Esophagus squamous epithelium (tissue), 5 donors: ENCODE data around the gene BNC2. TPM values are rescaled to one million over a fixed set of nuclear protein-coding genes. Genes with fewer than 3 reads are reported as not detected.

ENCODE experiments used
- DNase-seq: peaks from one replicate; lab custom pipeline; 2025; lab: John Stamatoyannopoulos, UW
- H3K27ac ChIP-seq, 4 donors: fragments of 200-600 bp; sonication (generic); one replicate each; pipeline ENCODE4 v1.5.1; 2016 to 2019; ENCODE audit warnings: mild to moderate bottlenecking in 1 of 4
- H3K27me3 ChIP-seq, 4 donors: fragments of 200-600 bp; sonication (generic); 1 replicate in 3 of 4; 2 replicates in 1 of 4; pipeline versions ENCODE4 v1.5.1 to v1.6.0; 2017 to 2021; ENCODE audit warnings: antibody characterized with exemption in 1 of 4
- H3K36me3 ChIP-seq, 3 donors: fragments of 200-600 bp; sonication (generic); one replicate each; pipeline ENCODE4 v1.5.1; 2016 to 2019
- H3K4me1 ChIP-seq, 3 donors: fragments of 200-600 bp; sonication (generic); one replicate each; pipeline ENCODE4 v1.5.1; 2017 to 2019
- H3K4me3 ChIP-seq, 4 donors: fragments of 200-600 bp; sonication (generic); 1 replicate in 3 of 4; 2 replicates in 1 of 4; pipeline ENCODE4 v1.5.1; 2016 to 2019; ENCODE audit warnings: mild to moderate bottlenecking in 2 of 4, moderate library complexity in 1 of 4
- H3K9me3 ChIP-seq, 3 donors: fragments of 200-600 bp; sonication (generic); one replicate each; pipeline ENCODE4 v1.5.1; 2016 to 2019
- POLR2A ChIP-seq, 4 donors: fragments of 450-650 bp; IDR thresholded peaks; one replicate each; pipeline ENCODE4 v1.6.1; 2017; ENCODE audit warnings: antibody characterized with exemption in 4 of 4, mild to moderate bottlenecking in 4 of 4, moderate library complexity in 3 of 4
- WGBS, 2 donors: methylation state at CpG; one replicate each; pipeline ENCODE4 v1.1.5; 2018; 5-methylcytosine and 5-hydroxymethylcytosine counted together
- intact Hi-C: fragments of 100-400 bp; cut with DNase I; formaldehyde crosslinking; loops from one replicate; pipeline ENCODE4 v1.15.0; 2022
- total RNA-seq, 4 donors: library from RNA; depleted of rRNA; stranded (reverse); fragments of >200 nt; gene quantifications; one replicate each; pipeline ENCODE4 v1.1.0, GENCODE V29; 2016
- TF ChIP-seq, protein P1 (sequence below), 6 experiments: fragments of 450-650 bp in 4 of 6; fragments of 200-600 bp in 2 of 6; sonication (generic) in 2 of 6; IDR thresholded peaks; one replicate each; pipeline ENCODE4 v1.5.1; 2016 to 2019; ENCODE audit warnings: antibody characterized with exemption in 6 of 6, mild to moderate bottlenecking in 4 of 6, moderate library complexity in 4 of 6
- donor health status: DM: yes; HTN: yes; CAD: no.

BNC2 gene
- total RNA-seq, 4 donors from 2014 or later, result 3.6 to 41.8 (median 8.5) TPM

DNA sequence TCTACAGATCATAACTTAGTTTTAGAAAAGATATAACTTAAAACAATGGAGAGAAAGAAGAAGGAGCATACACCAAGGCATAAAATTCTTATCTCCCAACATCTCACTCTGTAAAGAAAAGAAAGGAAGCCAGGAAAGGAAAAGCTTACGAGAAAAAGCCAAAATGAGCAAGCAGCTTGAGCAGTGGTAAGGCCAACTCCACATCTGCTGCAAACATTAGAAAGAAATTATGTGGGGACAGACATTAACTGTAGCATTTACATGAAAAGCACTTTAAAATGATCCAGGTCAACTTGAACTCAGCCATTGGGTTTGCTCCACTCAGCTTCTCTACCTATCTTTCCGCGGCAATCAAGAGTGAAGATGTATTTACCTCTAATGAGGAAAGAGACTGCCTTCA, 176.9 kb downstream of the BNC2 start:
- intact Hi-C loops, result no loop called here
- WGBS, 2 donors, result 60 to 89% methylated on average over 3 of the region's 3 CpGs
- H3K4me3 ChIP-seq, result no peak overlapping the region
- DNase-seq, result no peak
- no peaks in the 10 kb centered on the region for H3K36me3 ChIP-seq
- no peaks in the 10 kb centered on the region for H3K27me3 ChIP-seq
- TF ChIP-seq, protein P1, sequence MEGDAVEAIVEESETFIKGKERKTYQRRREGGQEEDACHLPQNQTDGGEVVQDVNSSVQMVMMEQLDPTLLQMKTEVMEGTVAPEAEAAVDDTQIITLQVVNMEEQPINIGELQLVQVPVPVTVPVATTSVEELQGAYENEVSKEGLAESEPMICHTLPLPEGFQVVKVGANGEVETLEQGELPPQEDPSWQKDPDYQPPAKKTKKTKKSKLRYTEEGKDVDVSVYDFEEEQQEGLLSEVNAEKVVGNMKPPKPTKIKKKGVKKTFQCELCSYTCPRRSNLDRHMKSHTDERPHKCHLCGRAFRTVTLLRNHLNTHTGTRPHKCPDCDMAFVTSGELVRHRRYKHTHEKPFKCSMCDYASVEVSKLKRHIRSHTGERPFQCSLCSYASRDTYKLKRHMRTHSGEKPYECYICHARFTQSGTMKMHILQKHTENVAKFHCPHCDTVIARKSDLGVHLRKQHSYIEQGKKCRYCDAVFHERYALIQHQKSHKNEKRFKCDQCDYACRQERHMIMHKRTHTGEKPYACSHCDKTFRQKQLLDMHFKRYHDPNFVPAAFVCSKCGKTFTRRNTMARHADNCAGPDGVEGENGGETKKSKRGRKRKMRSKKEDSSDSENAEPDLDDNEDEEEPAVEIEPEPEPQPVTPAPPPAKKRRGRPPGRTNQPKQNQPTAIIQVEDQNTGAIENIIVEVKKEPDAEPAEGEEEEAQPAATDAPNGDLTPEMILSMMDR (IDR thresholded peaks at IDR 0.05), result no peak
- TF ChIP-seq POLR2A (IDR thresholded peaks at IDR 0.05), result no peak
- no peaks in the 10 kb centered on the region for H3K9me3 ChIP-seq
- H3K27ac ChIP-seq, result no peak overlapping the region
- peaks cover 0 to 3% (median 2%) of the 10 kb centered on the region in 3 donors for H3K4me1 ChIP-seq

DNA sequence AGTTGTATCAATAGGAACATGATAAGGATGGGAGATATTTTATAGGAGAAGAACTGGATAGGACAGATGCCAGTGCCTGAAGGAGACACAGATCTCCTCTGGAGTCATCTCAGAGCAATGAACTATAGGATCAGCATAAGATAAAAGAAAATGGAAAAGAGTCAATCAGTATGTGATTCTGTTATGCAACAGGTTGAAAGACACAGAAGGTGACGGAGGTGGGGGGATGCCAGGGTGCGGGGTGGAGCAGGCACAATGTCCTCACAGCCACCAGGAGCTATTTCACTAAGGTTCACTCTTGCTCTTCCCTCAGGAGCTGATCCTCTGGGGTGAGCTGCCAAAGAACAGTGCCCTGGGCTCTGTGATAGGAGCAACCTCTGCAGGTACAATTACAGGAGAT, 179.8 kb downstream of the BNC2 start:
- intact Hi-C loops, result no loop called here
- WGBS, 2 donors, result 84 to 94% methylated on average over 2 of the region's 2 CpGs
- H3K9me3 ChIP-seq, result no peaks in the 10 kb centered on the region

DNA sequence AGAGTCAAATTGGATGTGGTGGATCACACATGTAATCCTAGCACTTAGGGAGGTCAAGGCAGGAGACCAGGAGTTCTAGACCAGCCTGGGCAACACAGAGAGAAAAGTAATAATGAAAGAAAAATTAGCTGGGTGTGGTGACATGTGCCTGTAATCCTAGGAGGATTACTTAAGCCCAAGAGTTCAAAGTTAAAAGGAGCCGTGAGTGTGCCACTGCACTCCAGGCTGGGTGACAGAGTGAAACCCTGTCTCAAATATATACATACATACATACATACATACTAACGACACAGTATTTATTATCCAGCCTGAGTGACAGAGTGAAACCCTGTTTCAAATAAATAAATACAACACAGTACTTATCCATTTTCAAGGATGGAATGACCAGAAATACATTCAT, 180.3 kb downstream of the BNC2 start:
- peaks cover 0 to 9% (median 3%) of the 10 kb centered on the region in 3 donors for H3K4me1 ChIP-seq
- H3K27ac ChIP-seq, result no peak overlapping the region
- intact Hi-C loops, result no loop called here
- no peak for TF ChIP-seq POLR2A (IDR thresholded peaks at IDR 0.05)
- TF ChIP-seq, protein P1 (IDR thresholded peaks at IDR 0.05), result no peak
- 63 to 83% methylated on average over 2 of the region's 2 CpGs for WGBS, 2 donors
- H3K9me3 ChIP-seq, result no peaks in the 10 kb centered on the region
- no peak for DNase-seq
- H3K36me3 ChIP-seq, result no peaks in the 10 kb centered on the region
- no peaks in the 10 kb centered on the region for H3K27me3 ChIP-seq
- H3K4me3 ChIP-seq, result no peak overlapping the region

More for the DNA sequence above, 179.8 kb downstream of the BNC2 start:
- Histone ChIP-seq H3K27me3 (no peaks in the 10 kb centered on the region), H3K4me1 (peaks cover 0 to 9% (median 3%) of the 10 kb centered on the region in 3 donors), H3K27ac (no peak overlapping the region), H3K36me3 (no peaks in the 10 kb centered on the region), H3K4me3 (no peak overlapping the region)
- TF ChIP-seq, protein P1 (IDR thresholded peaks at IDR 0.05), result no peak
- TF ChIP-seq POLR2A (IDR thresholded peaks at IDR 0.05), result no peak
- DNase-seq, result no peak

DNA sequence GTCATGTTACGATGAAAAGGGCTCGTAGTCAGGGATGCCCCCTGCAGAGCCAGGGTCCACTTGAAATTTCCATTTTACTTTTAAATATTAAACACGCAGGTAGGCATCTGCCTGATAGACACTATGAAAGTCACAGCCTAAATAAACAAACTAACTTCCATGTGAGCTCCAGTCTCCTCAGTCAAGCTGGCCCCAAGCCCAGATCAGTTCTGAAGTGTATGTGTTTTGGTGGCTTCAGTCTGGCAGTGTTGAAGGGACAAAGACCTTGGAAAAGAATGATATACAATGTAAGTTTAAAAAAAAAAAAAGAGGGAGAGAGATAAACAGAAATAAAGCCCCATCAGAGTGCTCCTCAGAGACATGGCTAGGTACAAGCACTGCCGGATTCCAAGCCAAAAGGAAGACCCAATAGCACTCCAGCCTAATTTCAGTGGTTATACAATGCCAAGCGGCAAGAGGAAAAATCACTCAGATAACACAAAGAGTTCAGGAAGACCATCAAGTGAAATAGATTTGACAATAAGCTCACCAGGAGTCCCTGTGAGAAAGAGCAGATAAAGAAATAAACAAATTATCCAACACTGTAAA, 181.0 kb downstream of the BNC2 start:
- Histone ChIP-seq H3K4me3 (no peak overlapping the region), H3K27me3 (no peaks in the 10 kb centered on the region), H3K36me3 (no peaks in the 10 kb centered on the region), H3K27ac (peak overlapping the region in 2 of 4 donors; percentile 7 to 13), H3K9me3 (no peaks in the 10 kb centered on the region), H3K4me1 (peaks cover 0 to 9% (median 3%) of the 10 kb centered on the region in 3 donors)
- intact Hi-C loops, result loop anchor here (10.0 kb wide), 1 partner anchor 65 kb away; no protein-coding TSS in a partner anchor
- WGBS, 2 donors, result 57 to 60% methylated on average over 5 of the region's 5 CpGs
- TF ChIP-seq POLR2A (IDR thresholded peaks at IDR 0.05), result no peak
- TF ChIP-seq, protein P1 (IDR thresholded peaks at IDR 0.05), result no peak
- no peak for DNase-seq

DNA sequence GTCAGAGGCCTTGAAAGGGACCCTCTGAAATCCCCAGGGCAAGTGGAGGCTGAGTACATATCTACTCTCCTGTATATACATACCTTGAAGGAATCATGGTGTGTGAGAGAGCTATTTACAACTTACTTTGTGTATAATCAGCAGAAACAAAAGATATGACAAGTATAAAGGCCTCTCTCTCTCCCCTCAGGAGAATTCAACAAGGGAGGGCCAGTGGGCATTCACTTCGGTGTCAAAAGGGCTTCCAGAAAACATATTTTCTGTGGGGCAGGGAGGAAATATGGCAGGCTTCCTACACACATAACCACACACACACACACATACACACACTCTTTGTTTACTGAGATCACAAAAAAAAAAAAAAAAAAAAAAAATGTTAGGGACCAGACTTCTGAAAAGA, 181.7 kb downstream of the BNC2 start:
- Histone ChIP-seq H3K9me3 (no peaks in the 10 kb centered on the region), H3K27ac (no peak overlapping the region), H3K36me3 (no peaks in the 10 kb centered on the region), H3K27me3 (no peaks in the 10 kb centered on the region), H3K4me3 (no peak overlapping the region), H3K4me1 (peaks cover 0 to 9% (median 3%) of the 10 kb centered on the region in 3 donors)
- 88% methylated on average over 1 of the region's 1 CpG; no CpG with 5 or more reads in 1 of the 2 donors for WGBS, 2 donors
- intact Hi-C loops, result loop anchor here (10.0 kb wide), 1 partner anchor 64 kb away; no protein-coding TSS in a partner anchor
- DNase-seq, result no peak
- TF ChIP-seq, protein P1 (IDR thresholded peaks at IDR 0.05), result no peak
- TF ChIP-seq POLR2A (IDR thresholded peaks at IDR 0.05), result no peak
